Activated CD8-positive, alpha-beta memory T cell treated with anti-CD3 and anti-CD28 coated beads for 4 hours (primary cell): Measurements from ENCODE around the gene KIAA0319L.
"Not testable (repeated sequence)": the region's sequence is repeated elsewhere in the genome, so short reads cannot be mapped to it uniquely, and the experiment has no call there.

Experiments used
- DNase-seq, 2 donors: peaks; one replicate each; pipeline ENCODE4 v3.0.0-alpha.2; 2020; ENCODE audit warnings: low read depth in 2 of 2

Gene KIAA0319L

GRCh38 chr1:35490250-35490649 is 67.0 kb downstream of the KIAA0319L start:
- no peak for DNase-seq

DNA sequence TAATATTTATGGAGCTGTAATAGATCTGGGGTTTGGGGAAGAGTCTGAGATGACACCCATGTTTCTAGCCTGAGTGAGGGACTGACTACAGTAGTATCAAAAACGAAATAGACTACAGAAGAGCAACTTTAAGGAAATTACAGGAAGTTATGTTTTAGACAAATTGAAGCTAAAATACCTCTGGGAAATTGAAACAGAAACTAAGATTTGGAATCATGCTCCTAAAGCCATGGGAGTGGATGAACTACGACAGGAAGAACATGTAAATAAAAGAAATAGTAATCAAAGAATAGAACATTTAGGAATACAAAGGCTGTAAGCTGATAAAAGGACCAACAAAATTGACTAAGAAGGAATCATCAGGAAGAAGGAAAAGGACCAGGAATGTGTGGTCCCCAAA is 68.9 kb downstream of the KIAA0319L start:
- no peak for DNase-seq

DNA sequence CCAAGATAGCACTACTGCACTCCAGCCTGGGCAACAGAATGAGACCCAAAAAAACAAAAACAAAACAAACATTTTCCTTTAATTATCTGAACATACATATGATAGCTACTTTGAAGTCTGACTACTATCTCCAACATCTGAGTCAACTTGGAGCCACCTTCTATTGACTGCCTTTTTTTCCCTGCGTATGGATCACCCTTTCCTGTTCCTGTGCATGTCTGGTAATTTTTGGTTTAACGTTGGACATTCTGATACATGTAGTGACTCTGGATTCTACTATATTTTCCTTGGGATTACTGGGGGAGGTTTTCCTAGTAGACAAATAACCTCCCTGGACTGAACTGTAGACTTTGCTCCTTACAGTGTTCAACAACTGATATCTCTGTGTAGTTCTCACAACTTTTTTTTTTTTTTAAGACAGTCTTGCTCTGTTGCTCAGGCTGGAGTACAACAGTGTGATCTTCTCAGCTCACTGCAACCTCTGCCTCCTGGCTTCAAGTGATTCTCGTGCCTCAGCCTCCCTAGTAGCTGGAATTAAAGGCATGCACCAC is 70.3 kb downstream of the KIAA0319L start:
- DNase-seq: no peak

GRCh38 chr1:35481229-35481628 is 76.0 kb downstream of the KIAA0319L start:
- DNase-seq: no peak

DNA sequence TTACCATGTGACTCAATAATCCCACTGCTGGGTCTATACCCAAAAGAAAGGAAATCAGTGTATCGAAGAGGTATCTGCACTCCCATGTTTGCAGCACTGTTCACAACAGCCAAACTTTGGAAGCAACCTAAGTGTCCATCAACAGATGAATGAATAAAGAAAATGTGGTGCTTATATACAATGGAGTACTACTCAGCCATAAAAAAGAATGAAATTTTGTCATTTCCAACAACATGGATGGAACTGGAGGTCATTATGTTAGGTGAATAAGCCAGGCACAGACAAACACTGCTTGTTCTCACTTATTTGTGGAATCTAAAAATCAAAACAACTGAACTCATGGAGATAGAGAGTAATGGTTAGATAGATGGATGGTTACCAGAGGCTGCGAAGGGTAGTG is 79.3 kb downstream of the KIAA0319L start:
- DNase-seq: no peak

GRCh38 chr1:35475856-35476674 is 81.1 kb downstream of the KIAA0319L start:
- DNase-seq: no peak

GRCh38 chr1:35475356-35475755 is 81.8 kb downstream of the KIAA0319L start:
- DNase-seq: no peak

- DNase-seq: not testable (repeated sequence)
These were observed 84.0 kb downstream of the KIAA0319L start for GRCh38 chr1:35473216-35473615.

DNA sequence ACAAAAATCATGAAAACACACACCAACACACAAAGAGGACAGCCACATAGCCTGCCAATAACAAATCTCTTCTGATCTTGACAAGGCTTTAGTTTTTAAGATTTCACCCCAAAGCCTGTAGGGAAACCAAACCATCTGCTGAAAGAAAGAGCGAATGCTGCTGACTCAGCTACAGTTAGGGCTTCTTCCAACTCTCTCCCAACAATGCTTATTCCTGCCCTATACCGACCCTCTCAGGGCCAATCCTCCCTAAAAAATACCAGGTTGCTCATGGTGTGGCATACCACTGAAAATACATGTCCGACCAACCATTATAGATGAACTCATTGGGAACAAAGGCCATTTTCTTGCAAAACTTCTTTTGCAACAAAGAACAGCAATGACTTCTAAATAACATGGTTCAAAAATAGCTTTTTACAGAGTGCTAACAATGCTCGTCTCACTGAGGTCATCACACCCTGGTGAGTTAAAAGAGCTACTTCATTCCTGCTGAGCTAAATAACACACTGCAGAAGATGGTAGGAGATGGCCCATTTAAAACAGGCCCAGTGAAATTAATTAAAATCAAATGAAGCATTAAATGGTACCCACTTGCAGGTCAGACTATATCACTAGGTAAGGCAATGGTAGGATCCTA is 86.1 kb downstream of the KIAA0319L start:
- DNase-seq: no peak

- DNase-seq: no peak
These were observed 91.1 kb downstream of the KIAA0319L start for GRCh38 chr1:35466120-35466519.

DNA sequence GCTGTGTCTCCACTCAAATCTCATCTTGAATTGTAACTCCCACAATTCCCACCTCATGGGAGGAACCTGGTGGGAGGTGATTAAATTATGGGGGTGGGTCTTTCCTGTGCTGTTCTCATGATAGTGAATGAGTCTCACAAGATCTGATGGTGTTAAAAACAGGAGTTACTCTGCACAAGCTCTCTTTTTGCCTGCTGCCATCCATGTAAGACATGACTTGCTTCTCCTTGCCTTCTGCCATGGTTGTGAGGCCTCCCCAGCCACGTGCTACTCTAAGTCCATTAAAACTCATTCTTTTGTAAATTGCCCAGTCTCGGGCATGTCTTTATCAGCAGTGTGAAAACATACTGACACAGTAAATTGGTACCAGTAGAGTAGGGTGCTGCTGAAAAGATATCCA is 93.5 kb downstream of the KIAA0319L start:
- DNase-seq: not testable (repeated sequence)

DNA sequence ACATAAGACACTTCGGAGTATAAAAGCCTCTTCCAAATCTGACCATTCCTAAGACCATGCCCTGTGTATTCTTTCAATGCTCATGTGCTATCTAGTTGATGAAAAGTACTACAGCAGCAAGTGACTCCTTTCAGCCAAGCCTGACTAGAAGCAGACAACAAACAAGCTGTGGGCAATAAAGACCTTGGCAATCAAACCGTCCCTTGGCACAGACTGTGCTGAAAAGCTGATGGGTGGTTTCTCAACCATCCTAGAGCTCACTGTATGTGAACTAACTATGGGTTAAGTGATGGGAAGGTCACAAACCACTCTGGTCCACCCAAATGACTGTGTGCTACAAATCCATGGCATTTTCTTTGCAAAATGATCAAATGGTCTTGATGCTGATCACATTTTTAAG is 94.0 kb downstream of the KIAA0319L start:
- no peak for DNase-seq

- DNase-seq: no peak
These were observed 95.1 kb downstream of the KIAA0319L start for GRCh38 chr1:35461966-35462651.

- DNase-seq: no peak
These were observed 96.4 kb downstream of the KIAA0319L start for GRCh38 chr1:35460796-35461195.

DNA sequence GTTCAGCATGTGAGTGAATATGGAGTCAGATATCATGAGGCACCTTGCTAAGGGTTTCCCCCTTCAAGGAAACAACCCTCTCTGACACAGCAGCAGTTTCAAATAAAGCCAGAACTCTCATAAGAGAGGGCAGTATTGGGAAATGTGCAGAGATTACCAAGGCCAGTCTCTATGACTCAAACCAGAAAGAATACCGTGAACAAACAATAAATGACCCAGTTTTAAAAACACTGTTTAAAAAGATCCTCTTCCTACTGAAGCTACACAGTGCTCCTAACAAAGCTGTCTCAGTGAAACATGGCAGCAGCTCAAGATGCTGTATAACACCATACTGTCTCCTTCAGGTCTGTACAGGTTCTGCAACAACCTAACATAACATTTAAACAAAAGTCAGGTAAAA is 102.6 kb downstream of the KIAA0319L start:
- no peak for DNase-seq

DNA sequence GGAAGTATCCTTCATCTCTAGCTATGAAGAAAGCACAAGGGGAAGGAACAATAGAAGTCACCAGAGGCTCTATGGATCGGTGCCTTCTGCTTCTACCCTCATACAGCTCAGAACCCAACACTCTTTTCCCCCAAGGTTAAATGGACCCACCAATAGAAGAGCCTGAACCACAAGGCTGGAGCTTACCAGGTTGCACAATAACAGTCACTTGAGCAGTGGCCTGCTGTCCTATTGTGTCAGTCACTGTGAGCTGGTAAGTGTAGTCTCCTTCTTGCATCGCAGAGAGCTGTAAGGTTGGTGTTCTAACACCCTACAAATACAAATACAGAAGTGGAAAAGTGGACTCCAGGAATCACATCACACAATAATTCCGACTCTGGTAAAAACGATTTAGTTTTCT is 103.0 kb downstream of the KIAA0319L start:
- DNase-seq: no peak

- no peak for DNase-seq
These were observed 104.2 kb downstream of the KIAA0319L start for GRCh38 chr1:35453031-35453430.

DNA sequence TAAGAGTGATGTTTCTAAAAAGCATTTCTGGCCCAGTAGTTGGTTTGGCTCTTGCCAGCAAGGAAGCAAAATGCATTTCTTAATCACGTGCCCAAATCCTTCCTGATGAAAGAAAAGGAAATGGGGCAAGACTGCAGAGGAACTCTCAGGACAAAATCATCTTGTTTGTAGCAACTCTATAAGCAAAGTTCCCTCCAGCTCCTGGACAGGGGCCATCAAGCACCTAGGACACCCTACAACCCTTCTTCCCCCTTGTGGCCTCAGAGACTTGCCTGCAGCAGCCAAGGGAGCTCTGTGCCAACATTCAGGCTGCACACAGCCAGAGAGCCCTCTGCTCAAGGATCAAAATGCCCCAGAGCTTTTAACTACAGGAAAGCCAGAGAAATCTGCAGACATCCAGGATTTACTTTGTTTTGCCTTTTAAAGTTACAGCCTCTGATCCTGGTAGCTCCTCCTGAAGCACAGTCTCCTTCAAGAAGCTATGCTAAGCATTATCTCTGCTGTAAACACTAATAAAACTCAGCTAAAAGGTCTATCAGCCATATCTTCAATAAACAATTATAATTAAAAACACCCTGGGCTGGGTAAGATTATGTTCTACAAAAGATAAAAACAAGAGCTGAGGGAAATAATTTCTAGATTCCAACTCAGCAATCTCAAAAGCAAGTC is 105.0 kb downstream of the KIAA0319L start:
- DNase-seq: no peak

DNA sequence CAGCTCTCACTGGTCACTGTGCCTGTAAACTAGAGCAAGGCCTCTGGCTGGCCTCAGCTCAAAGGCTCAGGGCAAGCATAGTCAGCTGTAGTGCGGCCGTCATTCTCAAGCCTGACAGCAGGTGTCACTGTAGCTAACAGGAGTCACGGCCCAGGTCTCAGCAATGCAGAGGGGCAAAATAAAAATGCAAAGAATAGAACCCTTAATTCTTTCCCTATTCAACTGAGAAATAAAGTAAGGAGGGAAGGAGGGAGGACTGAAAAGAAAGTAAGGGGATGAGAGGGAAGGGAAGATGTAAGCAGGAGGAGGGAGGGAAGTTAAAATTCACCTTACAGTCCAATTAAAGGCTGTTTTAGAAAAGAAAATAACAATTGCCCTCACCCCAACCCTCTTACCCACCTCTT is 106.1 kb downstream of the KIAA0319L start:
- peak; percentile 56 to 58 for DNase-seq

DNA sequence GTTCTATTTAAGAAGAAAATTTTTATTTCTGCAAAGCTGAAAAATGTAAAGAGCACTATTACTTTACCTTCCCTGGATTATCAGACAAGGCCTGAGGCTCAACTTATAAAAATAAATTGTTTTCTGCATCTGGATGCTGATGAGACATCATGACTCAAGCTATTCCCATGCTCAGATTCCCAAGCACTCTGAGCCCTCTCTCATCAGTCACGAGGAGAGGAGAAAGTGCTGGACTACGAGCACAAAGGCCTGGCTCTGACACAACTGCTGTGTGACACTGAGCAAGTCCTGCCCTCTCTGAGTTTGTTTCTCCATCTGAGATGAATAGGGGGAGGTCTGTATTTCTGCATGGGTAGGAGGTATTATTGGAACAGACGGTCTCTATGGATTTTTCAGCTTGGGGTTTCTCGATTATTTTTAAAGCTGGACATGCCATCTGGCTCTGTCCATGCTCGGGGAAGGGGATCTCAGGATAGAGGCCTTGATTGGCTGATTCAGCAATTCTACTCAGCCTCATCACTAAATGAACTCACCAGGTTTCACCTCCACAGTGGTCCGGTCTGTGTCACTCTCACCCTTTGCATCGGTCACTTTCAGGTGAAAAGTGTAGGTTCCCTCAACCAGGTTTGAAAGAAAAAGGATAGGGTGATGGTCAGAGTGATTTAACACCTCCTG is 107.7 kb downstream of the KIAA0319L start:
- DNase-seq: no peak

GRCh38 chr1:35448344-35448801 is 108.8 kb downstream of the KIAA0319L start:
- DNase-seq: no peak
